Activated CD8-positive, alpha-beta memory T cell treated with anti-CD3 and anti-CD28 coated beads for 1 hour (primary cell): Measurements from ENCODE around the gene CX3CL1.
"Not testable (repeated sequence)": the region's sequence is repeated elsewhere in the genome, so short reads cannot be mapped to it uniquely, and the experiment has no call there.

Experiments
- DNase-seq, 2 donors: peaks; one replicate each; pipeline ENCODE4 v3.0.0-alpha.2; 2020; ENCODE audit warnings: low read depth in 1 of 2; ENCODE audit errors: extremely low read depth in 1 of 2

CX3CL1 gene

GRCh38 chr16:57382535-57383275 is 10.4 kb downstream of the CX3CL1 start:
- no peak for DNase-seq

GRCh38 chr16:57383276-57384247 is 11.3 kb downstream of the CX3CL1 start:
- no peak for DNase-seq

- no peak for DNase-seq
These were observed 12.2 kb downstream of the CX3CL1 start for GRCh38 chr16:57384248-57385070.

- DNase-seq = no peak
These were observed 12.8 kb downstream of the CX3CL1 start for GRCh38 chr16:57385083-57385482.

GRCh38 chr16:57386381-57386951 is 14.2 kb downstream of the CX3CL1 start:
- no peak for DNase-seq

GRCh38 chr16:57387598-57388354 is 15.5 kb downstream of the CX3CL1 start:
- no peak for DNase-seq

- no peak for DNase-seq
These were observed 16.2 kb downstream of the CX3CL1 start for GRCh38 chr16:57388359-57389086.

GRCh38 chr16:57389087-57389468 is 16.8 kb downstream of the CX3CL1 start:
- DNase-seq = no peak

GRCh38 chr16:57390636-57391295 is 18.5 kb downstream of the CX3CL1 start:
- DNase-seq = no peak

GRCh38 chr16:57391300-57391699 is 19.0 kb downstream of the CX3CL1 start:
- DNase-seq = no peak

- no peak for DNase-seq
These were observed 19.4 kb downstream of the CX3CL1 start for GRCh38 chr16:57391708-57392107.

GRCh38 chr16:57392694-57393093 is 20.4 kb downstream of the CX3CL1 start:
- DNase-seq = no peak

- no peak for DNase-seq
These were observed 22.2 kb downstream of the CX3CL1 start for GRCh38 chr16:57394444-57394843.

GRCh38 chr16:57395026-57395425 is 22.7 kb downstream of the CX3CL1 start:
- DNase-seq = no peak

- no peak for DNase-seq
These were observed 24.5 kb downstream of the CX3CL1 start for GRCh38 chr16:57396786-57397185.

GRCh38 chr16:57397493-57397892 is 25.2 kb downstream of the CX3CL1 start:
- not testable (repeated sequence) for DNase-seq

GRCh38 chr16:57401943-57402640 is 29.8 kb downstream of the CX3CL1 start:
- DNase-seq = no peak
